HG02642 (cell line): Measurements from ENCODE around the gene ASTN2.

Experiments used
- ATAC-seq: cut with Tn5 transposase; IDR thresholded peaks from one replicate; pipeline ENCODE4 v1.9.1; 2021; ENCODE audit warnings: mild to moderate bottlenecking; ENCODE audit not compliant: unreplicated experiment, poor library complexity

The ASTN2 gene

GRCh38 chr9:117414906-117415331 lies at the start of gene ASTN2:
Gene ASTN2 (minus strand): TSS chr9:117415057. CDS start chr9:117414938, 119 bp downstream.
- no peak for ATAC-seq

DNA sequence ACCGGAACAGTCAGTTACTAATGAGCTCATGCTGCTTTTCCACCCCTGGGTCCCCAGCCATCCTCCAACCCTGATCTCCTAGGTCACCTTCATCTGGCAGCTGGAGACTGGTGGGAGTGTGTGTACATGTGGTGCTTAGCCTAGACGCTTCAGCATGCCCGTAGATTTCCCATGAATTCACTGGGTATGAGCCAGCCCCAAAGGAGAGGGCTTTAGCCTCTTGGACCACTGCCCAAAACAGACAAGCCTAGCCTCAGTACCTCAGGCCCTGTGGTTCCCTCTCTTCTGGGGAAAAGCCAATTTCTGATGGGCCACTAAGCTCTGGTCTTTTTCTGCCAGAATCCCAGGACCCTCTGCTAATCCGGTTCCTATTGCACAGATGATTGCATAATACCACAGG lies 48.0 kb upstream of the ASTN2 start:
- no peak for ATAC-seq

GRCh38 chr9:117461386-117461785 lies 46.5 kb upstream of the ASTN2 start:
- no peak for ATAC-seq

- ATAC-seq: no peak
Measured at GRCh38 chr9:117460743-117461142, 45.9 kb upstream of the ASTN2 start.

DNA sequence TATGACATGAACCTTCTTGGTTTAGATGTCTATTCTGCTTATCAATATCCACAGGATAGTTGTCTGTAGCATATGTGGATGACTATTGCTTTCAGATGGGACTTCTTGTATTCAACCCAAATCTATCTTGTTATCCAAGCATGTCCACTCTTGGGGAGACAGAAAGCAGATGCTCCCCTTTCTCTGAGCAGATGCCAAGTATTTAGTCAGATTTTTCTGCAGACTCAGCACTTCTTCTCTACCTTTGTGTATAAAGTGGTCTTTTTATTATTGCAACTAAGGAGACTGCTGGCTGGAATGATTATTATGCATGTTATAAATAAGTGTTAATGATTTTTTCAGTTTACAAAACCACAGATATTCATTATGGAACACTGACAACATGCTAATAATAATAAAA lies 45.1 kb upstream of the ASTN2 start:
- no peak for ATAC-seq

DNA sequence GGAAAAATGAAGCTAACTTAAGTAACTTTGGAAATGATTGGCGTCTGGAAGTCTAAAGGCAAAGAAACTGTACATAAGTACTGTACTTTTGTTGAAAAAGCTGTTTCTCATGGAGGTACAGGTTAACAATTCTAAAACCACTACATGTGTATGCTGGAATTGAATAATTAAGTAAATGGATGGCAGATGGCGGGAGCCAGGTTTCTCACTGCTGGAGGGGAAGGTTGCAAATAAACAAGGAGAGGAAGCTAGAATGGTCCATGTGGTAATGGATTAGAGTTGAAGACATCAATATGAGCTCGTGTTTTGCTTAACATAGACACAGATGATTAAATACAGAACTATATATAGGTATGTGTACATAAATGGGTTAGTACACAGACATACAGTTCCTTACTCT lies 43.2 kb upstream of the ASTN2 start:
- no peak for ATAC-seq

DNA sequence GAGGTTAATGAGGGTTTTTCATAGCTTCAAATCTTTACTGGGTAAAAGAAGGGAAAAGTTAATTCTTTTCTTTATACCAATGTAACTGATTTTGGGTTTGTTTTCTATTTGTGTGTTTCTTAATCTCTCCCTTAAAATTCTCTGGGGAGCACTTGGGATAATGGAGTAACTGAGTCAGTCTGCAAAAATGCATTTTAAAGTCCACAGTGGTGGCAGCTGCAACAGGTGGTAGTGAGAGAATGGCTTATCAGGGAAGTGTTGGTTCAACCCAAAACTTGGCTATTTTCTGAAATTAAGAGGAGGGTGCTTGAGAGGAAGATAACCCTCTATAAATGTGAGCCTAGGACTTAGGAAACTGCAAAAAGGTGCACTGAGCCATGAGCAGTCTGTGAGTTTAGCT lies 39.9 kb upstream of the ASTN2 start:
- ATAC-seq: no peak

- no peak for ATAC-seq
Measured at GRCh38 chr9:117453737-117454136, 38.9 kb upstream of the ASTN2 start.

- ATAC-seq: no peak
Measured at GRCh38 chr9:117451311-117451710, 36.5 kb upstream of the ASTN2 start.

DNA sequence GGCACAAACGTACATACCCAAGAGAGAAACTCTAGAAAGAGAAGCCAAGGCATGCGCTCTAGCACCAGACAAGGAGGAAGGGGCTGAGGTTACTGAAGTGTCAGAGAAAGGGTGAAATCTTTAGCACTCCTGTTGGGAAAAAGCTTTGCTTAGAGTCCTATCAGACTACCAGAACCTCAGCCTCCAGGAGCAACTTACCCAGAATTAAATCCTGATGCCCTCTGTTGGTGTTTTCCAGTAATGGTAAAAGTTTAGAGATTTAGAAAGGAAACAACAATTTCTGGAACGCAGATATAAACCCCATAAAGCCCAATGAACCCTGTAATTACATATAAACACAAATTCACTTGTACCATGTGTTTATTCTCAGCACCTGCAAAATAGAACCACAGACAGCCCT lies 33.2 kb upstream of the ASTN2 start:
- ATAC-seq: no peak

- no peak for ATAC-seq
Measured at GRCh38 chr9:117445631-117446030, 30.8 kb upstream of the ASTN2 start.

- ATAC-seq: no peak
Measured at GRCh38 chr9:117444501-117444900, 29.6 kb upstream of the ASTN2 start.

DNA sequence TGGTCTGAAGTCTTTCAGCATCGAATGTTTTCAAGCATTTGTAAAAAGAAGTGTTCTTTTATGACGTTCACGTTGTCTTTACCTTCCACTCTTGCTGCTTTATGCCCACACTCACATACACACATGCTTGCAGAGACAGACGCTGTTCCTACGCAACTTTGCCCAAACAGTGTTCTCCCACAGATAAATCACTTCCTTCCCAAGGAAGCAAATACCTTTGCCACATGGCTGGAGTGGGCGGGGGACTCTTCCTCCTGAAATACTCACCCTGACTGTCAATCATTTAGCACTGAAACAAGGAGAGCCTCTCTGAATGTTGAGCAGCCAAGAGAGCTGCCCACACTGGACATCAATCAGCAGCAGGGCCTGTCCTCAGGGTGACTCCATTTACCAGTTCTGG lies 22.4 kb upstream of the ASTN2 start:
- ATAC-seq: no peak

DNA sequence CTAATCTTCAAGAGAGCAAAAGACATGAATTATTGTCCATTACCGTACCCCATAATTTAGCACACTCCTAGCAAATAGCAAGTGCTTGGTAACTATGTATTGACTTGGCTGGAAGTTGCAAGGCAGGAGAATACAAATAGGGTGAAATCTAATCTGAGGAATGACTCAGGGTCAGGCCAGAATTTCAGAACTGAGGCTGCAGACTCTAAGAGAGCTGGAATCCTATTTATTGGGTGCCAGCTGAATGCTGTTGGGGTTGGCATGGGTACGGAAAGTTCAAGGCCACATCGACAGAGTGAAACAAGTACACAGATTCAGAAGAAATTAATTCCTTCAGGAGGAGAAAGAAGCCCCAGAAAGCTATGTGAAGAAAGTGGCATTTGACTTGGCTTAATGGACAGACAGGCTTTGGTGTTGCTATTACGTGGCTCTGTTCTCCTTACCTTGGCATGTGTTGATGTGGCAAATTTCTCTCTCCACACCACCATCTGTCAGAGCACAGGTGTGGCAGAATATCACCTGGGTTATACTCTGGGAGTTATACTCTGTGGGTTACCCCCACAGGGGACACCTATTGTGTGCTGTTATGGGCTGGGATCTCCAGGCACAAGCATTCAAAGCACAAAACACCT lies 20.9 kb upstream of the ASTN2 start:
- ATAC-seq: no peak

- no peak for ATAC-seq
Measured at GRCh38 chr9:117434566-117434965, 19.7 kb upstream of the ASTN2 start.

DNA sequence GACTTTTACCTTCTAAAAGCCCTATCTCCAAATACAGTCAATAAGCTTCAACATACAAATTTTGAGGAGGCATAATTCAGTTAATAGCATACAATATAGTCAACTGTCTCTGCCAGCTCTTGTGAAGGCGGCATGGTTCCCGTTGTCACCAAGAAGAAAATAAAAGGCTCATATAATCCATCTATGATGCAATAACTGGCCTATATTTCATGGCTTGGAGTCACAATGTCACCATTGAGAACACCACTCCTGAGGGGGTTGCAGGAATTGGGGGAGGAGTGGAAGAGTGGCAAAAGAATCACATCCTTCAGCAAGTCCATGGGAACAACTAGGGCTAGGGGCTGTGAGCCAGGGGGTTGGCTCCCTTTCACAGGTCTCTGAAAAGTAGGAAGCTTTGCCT lies 16.0 kb upstream of the ASTN2 start:
- no peak for ATAC-seq

GRCh38 chr9:117427357-117427913 lies 12.6 kb upstream of the ASTN2 start:
- no peak for ATAC-seq

GRCh38 chr9:117425566-117425965 lies 10.7 kb upstream of the ASTN2 start:
- ATAC-seq: no peak

DNA sequence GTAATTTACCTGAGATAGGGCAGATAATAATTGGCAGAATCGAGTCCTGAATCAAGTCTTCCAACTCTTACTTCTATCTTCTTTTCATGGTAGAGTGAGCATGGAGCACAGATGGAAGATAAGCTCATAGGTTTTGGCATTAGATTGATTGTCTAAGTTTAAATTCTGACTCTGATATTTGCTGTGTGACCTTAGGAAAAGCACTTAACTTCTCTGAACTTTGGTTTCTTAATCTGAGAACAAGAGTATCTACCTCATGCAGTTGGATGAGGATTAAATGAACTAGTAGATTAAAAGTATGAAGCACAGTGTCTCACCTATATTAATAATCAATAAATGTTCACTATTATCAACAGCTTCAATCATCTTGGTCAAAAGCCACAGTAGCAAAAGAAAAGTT lies 9.4 kb upstream of the ASTN2 start:
- no peak for ATAC-seq

- no peak for ATAC-seq
Measured at GRCh38 chr9:117418111-117418510, 3.3 kb upstream of the ASTN2 start.

DNA sequence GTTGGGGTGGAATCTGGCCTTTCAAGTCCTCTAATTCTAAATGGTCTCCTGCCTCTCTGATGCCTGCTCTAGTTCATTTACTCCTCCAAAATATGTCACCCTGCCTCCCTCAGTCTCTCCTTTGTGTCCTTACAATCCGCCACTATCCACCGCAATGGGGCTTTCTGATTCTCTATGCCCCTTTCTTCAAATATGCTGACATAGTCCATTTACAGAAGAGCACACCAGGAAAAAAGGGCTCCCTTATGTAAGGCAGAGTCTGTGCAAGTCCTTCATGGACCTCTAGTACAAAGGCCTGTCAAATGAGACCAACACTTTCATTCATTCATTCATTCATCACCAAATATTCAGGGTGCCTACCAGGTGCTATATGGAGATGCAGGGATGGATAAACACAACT lies 2.0 kb upstream of the ASTN2 start:
- ATAC-seq: no peak

DNA sequence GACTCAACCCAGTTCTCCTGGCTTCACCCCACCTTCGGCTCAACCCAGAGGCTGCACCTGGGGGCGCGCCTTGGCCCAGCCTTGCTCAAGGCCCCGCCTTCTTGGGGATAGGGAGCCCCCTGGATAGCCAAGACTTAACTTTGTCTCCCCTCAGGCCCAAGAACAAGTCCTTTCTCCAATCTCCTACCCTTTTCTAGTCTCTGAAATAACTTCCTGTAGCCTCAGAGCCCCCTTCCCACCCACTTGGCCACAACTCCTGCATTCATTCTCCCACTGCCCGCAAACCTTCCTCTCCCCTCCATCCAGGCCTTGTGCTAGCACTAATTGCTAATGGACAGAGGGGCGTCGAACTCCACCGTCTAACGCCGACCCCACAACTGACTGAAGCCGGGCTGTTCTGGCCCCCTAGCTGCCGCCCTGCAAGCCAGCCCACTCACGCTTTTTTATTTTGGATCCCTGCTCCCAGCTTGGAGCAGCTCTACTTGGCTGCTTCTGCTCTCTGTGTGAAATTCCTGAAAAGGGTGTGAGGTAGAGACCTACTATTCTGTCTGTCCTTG lies 579 bp upstream of the ASTN2 start:
- no peak for ATAC-seq
